ENCODE measurements around the gene KRTAP16-1.

Gene KRTAP16-1

GRCh38 chr17:41345992-41346391 lies 36.9 kb upstream of the KRTAP16-1 start:
- no peak overlapping the region for H2AFZ ChIP-seq (ENCODE audit: low read length)
- no peaks in the 10 kb centered on the region for H3K79me2 ChIP-seq (ENCODE audit: insufficient read depth, low read length)
- H3K9me2 ChIP-seq (replicated peaks; ENCODE audit: low read depth, low read length) = no peaks in the 10 kb centered on the region
- no peak for TF ChIP-seq CTCF (conservative IDR thresholded peaks at IDR 0.05; ENCODE audit: low read length)
- no peak for TF ChIP-seq EZH2phosphoT487 (IDR thresholded peaks at IDR 0.05; ENCODE audit: borderline replicate concordance)
- no peak overlapping the region for H3K4me2 ChIP-seq (ENCODE audit: low read depth, low read length, poor library complexity, severe bottlenecking)
- no peaks in the 10 kb centered on the region for H3K36me3 ChIP-seq (ENCODE audit: insufficient read depth, low read length)
- H3F3A ChIP-seq (ENCODE audit: low read depth) = no peaks in the 10 kb centered on the region
- no peaks in the 10 kb centered on the region for H3K4me1 ChIP-seq (ENCODE audit: insufficient read depth, low read length, poor library complexity, severe bottlenecking)
- no peaks in the 10 kb centered on the region for H3K9me3 ChIP-seq (ENCODE audit: insufficient read depth, low read depth, low read length)
- H3K9ac ChIP-seq (ENCODE audit: low read depth, low read length, poor library complexity, severe bottlenecking) = no peak overlapping the region
- H4K20me1 ChIP-seq (ENCODE audit: insufficient read depth, low read length, poor library complexity, severe bottlenecking) = no peaks in the 10 kb centered on the region
- H3K27me3 ChIP-seq (ENCODE audit: insufficient read depth, low read length, poor library complexity, severe bottlenecking) = no peaks in the 10 kb centered on the region
- H3K4me3 ChIP-seq (ENCODE audit: low read length, poor library complexity, severe bottlenecking) = no peak overlapping the region

GRCh38 chr17:41343029-41343428 lies 33.9 kb upstream of the KRTAP16-1 start:
- Histone ChIP-seq H3K9me3 (ENCODE audit: insufficient read depth, low read depth, low read length) (no peaks in the 10 kb centered on the region), H3F3A (ENCODE audit: low read depth) (no peaks in the 10 kb centered on the region), H3K4me3 (ENCODE audit: low read length, poor library complexity, severe bottlenecking) (no peak overlapping the region), H2AFZ (ENCODE audit: low read length) (no peak overlapping the region), H3K9ac (ENCODE audit: low read depth, low read length, poor library complexity, severe bottlenecking) (no peak overlapping the region), H3K4me1 (ENCODE audit: insufficient read depth, low read length, poor library complexity, severe bottlenecking) (peaks cover 6% of the 10 kb centered on the region), H3K9me2 (replicated peaks; ENCODE audit: low read depth, low read length) (no peaks in the 10 kb centered on the region), H3K36me3 (ENCODE audit: insufficient read depth, low read length) (no peaks in the 10 kb centered on the region), H4K20me1 (ENCODE audit: insufficient read depth, low read length, poor library complexity, severe bottlenecking) (no peaks in the 10 kb centered on the region), H3K27me3 (ENCODE audit: insufficient read depth, low read length, poor library complexity, severe bottlenecking) (no peaks in the 10 kb centered on the region), H3K4me2 (ENCODE audit: low read depth, low read length, poor library complexity, severe bottlenecking) (no peak overlapping the region), H3K79me2 (ENCODE audit: insufficient read depth, low read length) (no peaks in the 10 kb centered on the region)
- no peak for TF ChIP-seq CTCF (conservative IDR thresholded peaks at IDR 0.05; ENCODE audit: low read length)
- TF ChIP-seq EZH2phosphoT487 (IDR thresholded peaks at IDR 0.05; ENCODE audit: borderline replicate concordance) = no peak

GRCh38 chr17:41340934-41341861 lies 32.1 kb upstream of the KRTAP16-1 start:
- Histone ChIP-seq H3K4me1 (ENCODE audit: insufficient read depth, low read length, poor library complexity, severe bottlenecking) (peaks cover 6% of the 10 kb centered on the region), H3F3A (ENCODE audit: low read depth) (no peaks in the 10 kb centered on the region), H3K9me3 (ENCODE audit: insufficient read depth, low read depth, low read length) (no peaks in the 10 kb centered on the region), H3K79me2 (ENCODE audit: insufficient read depth, low read length) (no peaks in the 10 kb centered on the region), H4K20me1 (ENCODE audit: insufficient read depth, low read length, poor library complexity, severe bottlenecking) (no peaks in the 10 kb centered on the region), H3K9me2 (replicated peaks; ENCODE audit: low read depth, low read length) (no peaks in the 10 kb centered on the region), H2AFZ (ENCODE audit: low read length) (no peak overlapping the region), H3K9ac (ENCODE audit: low read depth, low read length, poor library complexity, severe bottlenecking) (no peak overlapping the region), H3K4me2 (ENCODE audit: low read depth, low read length, poor library complexity, severe bottlenecking) (no peak overlapping the region), H3K4me3 (ENCODE audit: low read length, poor library complexity, severe bottlenecking) (no peak overlapping the region), H3K27me3 (ENCODE audit: insufficient read depth, low read length, poor library complexity, severe bottlenecking) (no peaks in the 10 kb centered on the region), H3K36me3 (ENCODE audit: insufficient read depth, low read length) (no peaks in the 10 kb centered on the region)
- TF ChIP-seq EZH2phosphoT487 (IDR thresholded peaks at IDR 0.05; ENCODE audit: borderline replicate concordance) = no peak
- TF ChIP-seq CTCF (conservative IDR thresholded peaks at IDR 0.05; ENCODE audit: low read length) = no peak

Data from Loucy (cell line).